HepG2 (cell line): ENCODE results near the gene CHCHD3. TPM values are rescaled to one million over a fixed set of nuclear protein-coding genes. Genes with fewer than 3 reads are reported as not detected.

Experiments used
- ATAC-seq: fragments of 200-7000 bp; cut with Tn5 transposase; 3 replicates; pipeline ENCODE4 v1.9.1; 2020; ENCODE audit warnings: mild to moderate bottlenecking, moderate library complexity
- BruUV-seq: library from RNA; stranded (reverse); fragments of 400-500 nt; replicated peaks from 2 replicates; lab custom pipeline; 2021; lab: Mats Ljungman, UMichigan
- CTCF ChIA-PET: fragments of 300-600 bp; formaldehyde crosslinking; extraction: SDS; loops from one replicate; lab custom pipeline; 2021; ENCODE audit warnings: low total read pairs, inconsistent platforms, low intra/inter-chr PET ratio; lab: Yijun Ruan, JAX
- POLR2A ChIA-PET: fragments of 350-600 bp; sonication (Branson Sonifier 250); formaldehyde crosslinking; loops from one replicate; lab custom pipeline; 2020; ENCODE audit warnings: antibody characterized with exemption, inconsistent platforms; lab: Yijun Ruan, JAX
- DNase-seq: peaks from one replicate; pipeline ENCODE4 v3.0.0-alpha.2; 2015; ENCODE audit warnings: low spot score
- FAIRE-seq: peaks from 3 replicates; lab custom pipeline; 2011; peaks lifted over from hg19 to GRCh38; lab: Jason Lieb, UNC
- H2AFZ ChIP-seq: one replicate; pipeline ENCODE4 v1.6.1; 2011; ENCODE audit warnings: low read length, inconsistent platforms
- H3K27ac ChIP-seq: fragments of 300-600 bp; 3 replicates; pipeline ENCODE4 v1.8.0; 2011; ENCODE audit warnings: mixed run types, mild to moderate bottlenecking, mixed read lengths, low read length, inconsistent platforms; ENCODE audit not compliant: insufficient read depth; ENCODE audit errors: extremely low read length
- H3K27me3 ChIP-seq, 2 experiments: fragments of 200-600 bp in 1 of 2; 2 replicates in 1 of 2; 3 replicates in 1 of 2; pipeline versions ENCODE4 v1.6.0 to v1.8.0; 2011; ENCODE audit warnings: low read length in 2 of 2, mild to moderate bottlenecking in 2 of 2, moderate library complexity in 2 of 2, inconsistent platforms in 1 of 2; ENCODE audit not compliant: insufficient read depth in 2 of 2, control insufficient read depth in 1 of 2
- H3K36me3 ChIP-seq, 2 experiments: fragments of 200-600 bp in 1 of 2; replicated peaks in 1 of 2; 2 replicates in 1 of 2; 3 replicates in 1 of 2; pipeline versions ENCODE4 v1.5.1 to v1.8.0; 2011; ENCODE audit warnings: low read length in 2 of 2, inconsistent platforms in 1 of 2; ENCODE audit not compliant: insufficient read depth in 2 of 2, control insufficient read depth in 1 of 2
- H3K4me1 ChIP-seq: 2 replicates; pipeline ENCODE4 v1.5.1; 2012; ENCODE audit warnings: low read length, inconsistent platforms; ENCODE audit not compliant: insufficient read depth
- H3K4me2 ChIP-seq: 2 replicates; pipeline ENCODE4 v1.6.0; 2011; ENCODE audit warnings: low read depth, low read length, inconsistent platforms
- H3K4me3 ChIP-seq, 3 experiments: fragments of 200-600 bp in 1 of 3; sonication (generic), shearing (Covaris generic) in 1 of 3; replicated peaks in 1 of 3; 2 replicates each; pipeline ENCODE4 v1.5.1; 2011 to 2016; ENCODE audit warnings: low read length in 3 of 3, inconsistent platforms in 2 of 3, low read depth in 2 of 3, mild to moderate bottlenecking in 2 of 3, control low read depth in 1 of 3, mixed read lengths in 1 of 3; ENCODE audit not compliant: insufficient read depth in 1 of 3
- H3K79me2 ChIP-seq: one replicate; pipeline ENCODE4 v1.6.1; 2011; ENCODE audit warnings: low read length, inconsistent platforms; ENCODE audit not compliant: insufficient read depth
- H3K9ac ChIP-seq: 2 replicates; pipeline ENCODE4 v1.6.0; 2011; ENCODE audit warnings: mild to moderate bottlenecking, low read depth, low read length, inconsistent platforms; ENCODE audit not compliant: insufficient read depth
- H3K9me3 ChIP-seq: 2 replicates; pipeline ENCODE4 v1.5.1; 2012; ENCODE audit warnings: mild to moderate bottlenecking, low read length
- H4K20me1 ChIP-seq: 2 replicates; pipeline ENCODE4 v1.6.0; 2011; ENCODE audit warnings: inconsistent platforms, mild to moderate bottlenecking, low read length, moderate library complexity; ENCODE audit not compliant: insufficient read depth
- IKZF5 ChIP-seq: IDR thresholded peaks from 2 replicates; pipeline ENCODE4 v1.6.1; 2018; ENCODE audit warnings: missing genetic modification reagents, mild to moderate bottlenecking, missing compliant biosample characterization
- MIER2 ChIP-seq: IDR thresholded peaks from 2 replicates; pipeline ENCODE4 v1.6.1; 2016; ENCODE audit warnings: missing biosample characterization, missing genetic modification reagents
- MYC ChIP-seq: sonication (generic); formaldehyde crosslinking; IDR thresholded peaks from 2 replicates; pipeline ENCODE4 v1.9.0; 2021; ENCODE audit warnings: missing genetic modification reagents, borderline replicate concordance
- PITX1 ChIP-seq: sonication (generic); formaldehyde crosslinking; IDR thresholded peaks from 2 replicates; pipeline ENCODE4 v1.5.1; 2020; ENCODE audit warnings: mild to moderate bottlenecking, missing genetic modification reagents
- SATB2 ChIP-seq: sonication (generic); formaldehyde crosslinking; IDR thresholded peaks from 2 replicates; pipeline ENCODE4 v1.5.0; 2020; ENCODE audit warnings: missing genetic modification reagents
- ZBTB7A ChIP-seq: sonication (generic); formaldehyde crosslinking; IDR thresholded peaks from 2 replicates; pipeline ENCODE4 v1.8.0; 2022; ENCODE audit warnings: mild to moderate bottlenecking, missing genetic modification reagents
- ZNF30 ChIP-seq: sonication (generic); formaldehyde crosslinking; IDR thresholded peaks from 2 replicates; pipeline ENCODE4 v1.5.0; 2020; ENCODE audit warnings: mild to moderate bottlenecking, missing genetic modification reagents
- ZNF549 ChIP-seq: sonication (generic); formaldehyde crosslinking; IDR thresholded peaks from 2 replicates; pipeline ENCODE4 v1.5.0; 2020; ENCODE audit warnings: missing genetic modification reagents
- ZNF841 ChIP-seq: sonication (generic); formaldehyde crosslinking; IDR thresholded peaks from 2 replicates; pipeline ENCODE4 v1.8.1; 2023; ENCODE audit warnings: missing genetic modification reagents, borderline replicate concordance
- WGBS: methylation state at CpG from one replicate; pipeline ENCODE4 v1.1.6; 2017; ENCODE audit warnings: low lambda C conversion rate; 5-methylcytosine and 5-hydroxymethylcytosine counted together
- in situ Hi-C: cut with HindIII; loops from 2 replicates; pipeline ENCODE4 v1.10.0; 2017; ENCODE audit warnings: low pct_unique_long_range_greater_than_20kb; ENCODE audit not compliant: extremely low pct_ligation_motif_present
- intact Hi-C: fragments of 100-400 bp; cut with micrococcal nuclease; formaldehyde crosslinking; loops from one replicate; pipeline ENCODE4 v1.10.0; 2022; ENCODE audit not compliant: unreplicated experiment
- polyA plus RNA-seq, 8 experiments: library from polyadenylated mRNA; depleted of rRNA in 3 of 8; stranded (reverse) in 7 of 8; unstranded in 1 of 8; fragments of >200 nt; fragmentation: Illumina TruSeq in 4 of 8; extraction: Trizol in 4 of 8; gene quantifications; 2 replicates each; pipeline versions ENCODE4 v1.2.1 to v1.2.3, GENCODE V29; 2011 to 2016; ENCODE audit warnings: low read depth in 4 of 8, missing spikeins in 1 of 8, mixed read lengths in 1 of 8; ENCODE audit not compliant: insufficient read depth in 1 of 8
- total RNA-seq, 5 experiments: library from RNA; depleted of rRNA; stranded (reverse); fragments of >200 nt; fragmentation: Illumina TruSeq; extraction: Trizol; gene quantifications; 2 replicates each; pipeline ENCODE4 v1.2.3, GENCODE V29; 2016; ENCODE audit warnings: low read depth in 1 of 5
- TF ChIP-seq, protein P1 (sequence below): sonication (generic); formaldehyde crosslinking; IDR thresholded peaks from 2 replicates; pipeline ENCODE4 v1.4.0; 2020; ENCODE audit warnings: missing genetic modification reagents, borderline replicate concordance
- TF ChIP-seq, protein P2 (sequence below): sonication (generic); formaldehyde crosslinking; IDR thresholded peaks from 2 replicates; pipeline ENCODE4 v1.8.0; 2023; ENCODE audit warnings: mild to moderate bottlenecking, missing genetic modification reagents
- TF ChIP-seq, protein P3 (sequence below): sonication (generic); formaldehyde crosslinking; IDR thresholded peaks from 2 replicates; pipeline ENCODE4 v1.4.0; 2020; ENCODE audit warnings: missing genetic modification reagents

Gene CHCHD3
- total and polyA plus RNA-seq, 2 of the 13 experiments (the other 11 are each of a cell fraction or from before 2014, with no cell fraction given), result 32.7 to 86.8 TPM

GRCh38 chr7:133051719-133052400 lies 30.0 kb downstream of the CHCHD3 start:
- Histone ChIP-seq H3K9ac (no peak overlapping the region), H3K36me3 (peaks cover 0 to 2% of the 10 kb centered on the region in 2 experiments; a peak in 1 of 5 replicates), H2AFZ (no peak overlapping the region), H3K4me3 (no peak overlapping the region), H3K9me3 (no peaks in the 10 kb centered on the region), H3K79me2 (peaks cover 20% of the 10 kb centered on the region), H3K4me1 (peaks cover 15% of the 10 kb centered on the region), H3K27me3 (no peaks in the 10 kb centered on the region), H4K20me1 (peaks cover 7% of the 10 kb centered on the region; the same call in 1 of the 2 replicates), H3K4me2 (no peak overlapping the region), H3K27ac (no peak overlapping the region)
- DNase-seq, result no peak
- intact Hi-C loops, result no loop called here
- no peak for FAIRE-seq
- WGBS, result 97% methylated on average over 5 of the region's 5 CpGs
- in situ Hi-C loops, result no loop called here
- ATAC-seq, result no peak
- BruUV-seq, result no TSS peak
- ChIA-PET POLR2A (no interaction called here), CTCF (no interaction called here)
- TF ChIP-seq ZNF549 (no peak), ZBTB7A (CRISPR knock-in tag) (no peak), MIER2 (CRISPR knock-in tag) (no peak), MYC (CRISPR knock-in tag) (no peak), IKZF5 (CRISPR knock-in tag) (no peak), ZNF841 (CRISPR knock-in tag) (no peak), PITX1 (CRISPR knock-in tag) (no peak), ZNF30 (CRISPR knock-in tag) (no peak), SATB2 (CRISPR knock-in tag) (no peak)
- TF ChIP-seq, protein P1, sequence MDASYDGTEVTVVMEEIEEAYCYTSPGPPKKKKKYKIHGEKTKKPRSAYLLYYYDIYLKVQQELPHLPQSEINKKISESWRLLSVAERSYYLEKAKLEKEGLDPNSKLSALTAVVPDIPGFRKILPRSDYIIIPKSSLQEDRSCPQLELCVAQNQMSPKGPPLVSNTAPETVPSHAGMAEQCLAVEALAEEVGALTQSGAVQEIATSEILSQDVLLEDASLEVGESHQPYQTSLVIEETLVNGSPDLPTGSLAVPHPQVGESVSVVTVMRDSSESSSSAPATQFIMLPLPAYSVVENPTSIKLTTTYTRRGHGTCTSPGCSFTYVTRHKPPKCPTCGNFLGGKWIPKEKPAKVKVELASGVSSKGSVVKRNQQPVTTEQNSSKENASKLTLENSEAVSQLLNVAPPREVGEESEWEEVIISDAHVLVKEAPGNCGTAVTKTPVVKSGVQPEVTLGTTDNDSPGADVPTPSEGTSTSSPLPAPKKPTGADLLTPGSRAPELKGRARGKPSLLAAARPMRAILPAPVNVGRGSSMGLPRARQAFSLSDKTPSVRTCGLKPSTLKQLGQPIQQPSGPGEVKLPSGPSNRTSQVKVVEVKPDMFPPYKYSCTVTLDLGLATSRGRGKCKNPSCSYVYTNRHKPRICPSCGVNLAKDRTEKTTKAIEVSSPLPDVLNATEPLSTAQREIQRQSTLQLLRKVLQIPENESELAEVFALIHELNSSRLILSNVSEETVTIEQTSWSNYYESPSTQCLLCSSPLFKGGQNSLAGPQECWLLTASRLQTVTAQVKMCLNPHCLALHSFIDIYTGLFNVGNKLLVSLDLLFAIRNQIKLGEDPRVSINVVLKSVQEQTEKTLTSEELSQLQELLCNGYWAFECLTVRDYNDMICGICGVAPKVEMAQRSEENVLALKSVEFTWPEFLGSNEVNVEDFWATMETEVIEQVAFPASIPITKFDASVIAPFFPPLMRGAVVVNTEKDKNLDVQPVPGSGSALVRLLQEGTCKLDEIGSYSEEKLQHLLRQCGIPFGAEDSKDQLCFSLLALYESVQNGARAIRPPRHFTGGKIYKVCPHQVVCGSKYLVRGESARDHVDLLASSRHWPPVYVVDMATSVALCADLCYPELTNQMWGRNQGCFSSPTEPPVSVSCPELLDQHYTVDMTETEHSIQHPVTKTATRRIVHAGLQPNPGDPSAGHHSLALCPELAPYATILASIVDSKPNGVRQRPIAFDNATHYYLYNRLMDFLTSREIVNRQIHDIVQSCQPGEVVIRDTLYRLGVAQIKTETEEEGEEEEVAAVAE (CRISPR knock-in tag), result no peak
- TF ChIP-seq, protein P2, sequence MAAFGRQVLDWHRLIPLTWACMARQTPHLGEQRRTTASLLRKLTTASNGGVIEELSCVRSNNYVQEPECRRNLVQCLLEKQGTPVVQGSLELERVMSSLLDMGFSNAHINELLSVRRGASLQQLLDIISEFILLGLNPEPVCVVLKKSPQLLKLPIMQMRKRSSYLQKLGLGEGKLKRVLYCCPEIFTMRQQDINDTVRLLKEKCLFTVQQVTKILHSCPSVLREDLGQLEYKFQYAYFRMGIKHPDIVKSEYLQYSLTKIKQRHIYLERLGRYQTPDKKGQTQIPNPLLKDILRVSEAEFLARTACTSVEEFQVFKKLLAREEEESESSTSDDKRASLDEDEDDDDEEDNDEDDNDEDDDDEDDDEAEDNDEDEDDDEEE (CRISPR knock-in tag), result no peak
- TF ChIP-seq, protein P3, sequence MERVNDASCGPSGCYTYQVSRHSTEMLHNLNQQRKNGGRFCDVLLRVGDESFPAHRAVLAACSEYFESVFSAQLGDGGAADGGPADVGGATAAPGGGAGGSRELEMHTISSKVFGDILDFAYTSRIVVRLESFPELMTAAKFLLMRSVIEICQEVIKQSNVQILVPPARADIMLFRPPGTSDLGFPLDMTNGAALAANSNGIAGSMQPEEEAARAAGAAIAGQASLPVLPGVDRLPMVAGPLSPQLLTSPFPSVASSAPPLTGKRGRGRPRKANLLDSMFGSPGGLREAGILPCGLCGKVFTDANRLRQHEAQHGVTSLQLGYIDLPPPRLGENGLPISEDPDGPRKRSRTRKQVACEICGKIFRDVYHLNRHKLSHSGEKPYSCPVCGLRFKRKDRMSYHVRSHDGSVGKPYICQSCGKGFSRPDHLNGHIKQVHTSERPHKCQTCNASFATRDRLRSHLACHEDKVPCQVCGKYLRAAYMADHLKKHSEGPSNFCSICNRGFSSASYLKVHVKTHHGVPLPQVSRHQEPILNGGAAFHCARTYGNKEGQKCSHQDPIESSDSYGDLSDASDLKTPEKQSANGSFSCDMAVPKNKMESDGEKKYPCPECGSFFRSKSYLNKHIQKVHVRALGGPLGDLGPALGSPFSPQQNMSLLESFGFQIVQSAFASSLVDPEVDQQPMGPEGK (CRISPR knock-in tag), result no peak
